NCI-H1930 (cell line): ENCODE results near the gene PRKCQ.
"Not testable (repeated sequence)": the region's sequence is repeated elsewhere in the genome, so short reads cannot be mapped to it uniquely, and the experiment has no call there.

ENCODE experiments used
- DNase-seq, 2 experiments: peaks; one replicate each; lab custom pipeline; 2025; lab: John Stamatoyannopoulos, UW

Gene PRKCQ

GRCh38 chr10:6491841-6492609, 88.1 kb downstream of the PRKCQ start:
- DNase-seq = no peak

GRCh38 chr10:6490614-6491013, 89.5 kb downstream of the PRKCQ start:
- DNase-seq = no peak

GRCh38 chr10:6487920-6488319, 92.2 kb downstream of the PRKCQ start:
- no peak for DNase-seq

GRCh38 chr10:6486309-6486708, 93.8 kb downstream of the PRKCQ start:
- no peak for DNase-seq

GRCh38 chr10:6482737-6483357, 97.2 kb downstream of the PRKCQ start:
- no peak for DNase-seq

- no peak for DNase-seq
These were observed 101.4 kb downstream of the PRKCQ start for GRCh38 chr10:6478722-6479121.

GRCh38 chr10:6476989-6477388, 103.1 kb downstream of the PRKCQ start:
- DNase-seq = no peak

- no peak for DNase-seq
These were observed 105.2 kb downstream of the PRKCQ start for GRCh38 chr10:6474871-6475270.

GRCh38 chr10:6473901-6474370, 106.1 kb downstream of the PRKCQ start:
- DNase-seq = no peak

GRCh38 chr10:6473430-6473829, 106.6 kb downstream of the PRKCQ start:
- DNase-seq = no peak

- not testable (repeated sequence) for DNase-seq
These were observed 107.4 kb downstream of the PRKCQ start for GRCh38 chr10:6472710-6473005.

- no peak for DNase-seq
These were observed 109.0 kb downstream of the PRKCQ start for GRCh38 chr10:6470894-6471618.

GRCh38 chr10:6469661-6470060, 110.4 kb downstream of the PRKCQ start:
- DNase-seq = no peak

- no peak for DNase-seq
These were observed 114.0 kb downstream of the PRKCQ start for GRCh38 chr10:6465854-6466601.

GRCh38 chr10:6465437-6465836, 114.6 kb downstream of the PRKCQ start:
- no peak for DNase-seq

GRCh38 chr10:6464862-6465430, 115.1 kb downstream of the PRKCQ start:
- no peak for DNase-seq

GRCh38 chr10:6463366-6463765, 116.7 kb downstream of the PRKCQ start:
- no peak for DNase-seq

GRCh38 chr10:6461961-6462360, 118.1 kb downstream of the PRKCQ start:
- no peak for DNase-seq

- no peak for DNase-seq
These were observed 119.1 kb downstream of the PRKCQ start for GRCh38 chr10:6460861-6461409.

GRCh38 chr10:6458814-6459213, 121.3 kb downstream of the PRKCQ start:
- no peak for DNase-seq

- DNase-seq = no peak
These were observed 122.7 kb downstream of the PRKCQ start for GRCh38 chr10:6457376-6457775.

- no peak for DNase-seq
These were observed 124.0 kb downstream of the PRKCQ start for GRCh38 chr10:6456067-6456466.
